Skeletal muscle satellite cell (primary cell): ENCODE results near the gene PIEZO2. TPM values are rescaled to one million over a fixed set of nuclear protein-coding genes. Genes with fewer than 3 reads are reported as not detected.
"Not testable (repeated sequence)": the region's sequence is repeated elsewhere in the genome, so short reads cannot be mapped to it uniquely, and the experiment has no call there.

Experiments used
- H3K27me3 ChIP-seq: 2 replicates; pipeline ENCODE4 v1.7.0; 2013; ENCODE audit warnings: low read length; ENCODE audit not compliant: control insufficient read depth, insufficient read depth
- H3K36me3 ChIP-seq: 2 replicates; pipeline ENCODE4 v1.7.0; 2013; ENCODE audit warnings: mild to moderate bottlenecking, control low read depth, low read length; ENCODE audit not compliant: insufficient read depth
- H3K4me1 ChIP-seq: 2 replicates; pipeline ENCODE4 v1.7.0; 2013; ENCODE audit warnings: low read length; ENCODE audit not compliant: control insufficient read depth, insufficient read depth
- H3K4me2 ChIP-seq: 2 replicates; pipeline ENCODE4 v1.7.0; 2013; ENCODE audit warnings: mild to moderate bottlenecking, low read length
- H3K4me3 ChIP-seq: 2 replicates; pipeline ENCODE4 v1.7.0; 2013; ENCODE audit warnings: low read length
- H3K9ac ChIP-seq: 2 replicates; pipeline ENCODE4 v1.7.0; 2013; ENCODE audit warnings: mild to moderate bottlenecking, low read depth, low read length, moderate library complexity
- H3K9me3 ChIP-seq: replicated peaks from 2 replicates; pipeline ENCODE4 v1.7.0; 2013; ENCODE audit warnings: mild to moderate bottlenecking, control low read depth, low read length
- total RNA-seq: library from RNA; depleted of rRNA; stranded (reverse); fragments of >200 nt; gene quantifications from 2 replicates; pipeline ENCODE4 v1.2.3, GENCODE V29; 2012; rRNA removed

PIEZO2 gene
- total RNA-seq: not detected in 2 replicates

DNA sequence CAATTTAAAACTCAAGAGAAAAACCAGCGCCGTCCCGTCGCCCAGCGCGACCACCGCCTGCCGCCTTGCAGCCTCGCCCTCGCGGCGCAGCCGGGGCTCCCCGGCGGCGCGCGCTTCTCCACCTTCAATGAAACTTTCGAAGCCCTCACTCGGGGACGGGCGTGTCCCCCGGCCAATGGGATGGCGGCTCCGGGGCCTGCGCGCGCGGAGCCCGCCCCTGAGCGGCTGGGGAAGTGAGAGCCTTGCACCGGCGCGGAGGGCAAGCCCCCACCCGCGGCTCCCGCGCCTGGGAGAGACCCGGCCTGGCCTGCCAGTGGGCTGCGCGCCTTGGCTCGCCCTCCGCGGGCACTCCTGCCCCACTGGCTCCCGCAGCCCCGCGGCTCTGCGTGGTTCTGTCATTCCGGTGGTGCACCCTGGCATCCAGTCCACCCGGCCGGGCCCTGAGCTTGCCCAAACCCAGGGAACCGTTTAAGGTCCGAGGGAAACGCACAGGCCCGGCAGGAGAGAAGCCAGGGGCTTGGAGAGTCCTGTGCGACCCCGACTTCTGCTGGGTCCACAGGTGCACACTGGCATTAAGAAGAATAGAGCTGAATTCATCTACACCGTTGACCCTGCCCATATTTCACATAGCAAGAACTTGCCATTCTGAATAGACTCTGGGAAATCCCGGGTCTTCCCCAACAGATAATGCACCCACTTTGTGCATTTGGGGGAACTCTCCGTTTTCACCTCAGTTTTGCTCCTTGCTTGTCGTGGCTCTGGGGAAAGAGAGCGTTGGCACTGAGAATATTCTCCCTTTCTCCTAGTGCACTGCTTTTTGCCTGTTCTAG lies at the start of gene PIEZO2:
TSS of gene PIEZO2 (minus strand) at position 129 of the 830 bp plus-strand sequence. CDS start 981 bp downstream, outside the sequence.
- peak within 1 kb of the TSS; percentile 95 for H3K4me2 ChIP-seq

GRCh38 chr18:11183637-11184036 lies 34.3 kb upstream of the PIEZO2 start:
- Histone ChIP-seq H3K4me3 (no peak overlapping the region), H3K9me3 (no peaks in the 10 kb centered on the region), H3K4me2 (no peak overlapping the region), H3K27me3 (no peaks in the 10 kb centered on the region), H3K36me3 (no peaks in the 10 kb centered on the region), H3K9ac (no peak overlapping the region), H3K4me1 (peaks cover 10% of the 10 kb centered on the region)

More for the DNA sequence above, at the start of gene PIEZO2:
- peak within 1 kb of the TSS; percentile 47 for H3K9ac ChIP-seq
- H3K4me3 ChIP-seq: peak within 1 kb of the TSS; percentile 73
- no peaks in the 10 kb centered on the region for H3K9me3 ChIP-seq
- H3K4me1 ChIP-seq: peaks cover 7% of the 10 kb centered on the region
- H3K36me3 ChIP-seq: no peaks in the 10 kb centered on the region
- peaks cover 67% of the 10 kb centered on the region for H3K27me3 ChIP-seq

DNA sequence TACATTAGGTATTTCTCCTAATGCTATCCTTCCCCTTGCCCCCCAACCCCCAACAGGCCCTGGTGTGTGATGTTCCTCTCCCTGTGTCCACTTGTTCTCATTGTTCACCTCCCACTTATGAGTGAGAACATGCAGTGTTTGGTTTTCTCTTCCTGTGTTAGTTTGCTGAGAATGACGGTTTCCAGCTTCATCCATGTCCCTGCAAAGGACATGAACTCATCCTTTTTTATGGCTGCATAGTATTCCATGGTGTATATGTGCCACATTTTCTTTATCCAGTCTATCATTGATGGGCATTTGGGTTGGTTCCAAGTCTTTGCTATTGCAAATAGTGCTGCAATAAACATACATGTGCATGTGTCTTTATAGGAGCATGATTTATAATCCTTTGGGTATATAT lies 32.3 kb upstream of the PIEZO2 start:
- H3K27me3 ChIP-seq: not testable (repeated sequence)
- H3K4me1 ChIP-seq: peaks cover 24% of the 10 kb centered on the region

DNA sequence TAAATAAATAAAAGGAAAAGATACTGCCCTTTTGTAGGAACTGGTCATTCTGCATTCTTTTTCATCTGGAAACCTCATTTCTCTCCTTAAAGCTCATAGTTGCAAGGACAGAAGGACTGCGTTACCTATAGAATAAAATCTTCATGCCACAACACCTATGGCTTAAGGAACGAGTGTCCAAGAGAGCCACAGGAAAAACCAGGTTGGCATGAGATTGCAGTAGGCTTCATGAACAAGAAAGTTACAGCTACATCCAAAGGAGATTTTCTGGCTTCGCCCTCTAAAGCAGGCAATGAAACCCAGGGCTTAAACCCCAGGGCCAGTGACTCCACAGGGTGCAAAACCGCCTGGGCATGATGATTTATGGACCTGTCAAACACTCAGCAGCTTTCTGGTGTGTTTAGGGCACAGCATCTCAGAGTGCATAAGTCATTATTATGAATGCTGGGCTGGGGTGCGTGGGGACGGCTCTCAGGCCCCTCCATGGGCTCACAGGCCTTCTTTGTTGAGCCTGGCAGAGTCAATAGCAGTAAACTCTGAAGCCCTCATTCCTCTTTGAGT lies 30.7 kb upstream of the PIEZO2 start:
- Histone ChIP-seq H3K9ac (no peak overlapping the region), H3K36me3 (no peaks in the 10 kb centered on the region), H3K9me3 (no peaks in the 10 kb centered on the region), H3K4me3 (no peak overlapping the region), H3K4me2 (no peak overlapping the region), H3K4me1 (peaks cover 38% of the 10 kb centered on the region), H3K27me3 (no peaks in the 10 kb centered on the region)

More for the DNA sequence above, 32.3 kb upstream of the PIEZO2 start:
- H3K9ac ChIP-seq, H3K4me2 ChIP-seq, H3K9me3 ChIP-seq, H3K36me3 ChIP-seq, H3K4me3 ChIP-seq: not testable (repeated sequence)

DNA sequence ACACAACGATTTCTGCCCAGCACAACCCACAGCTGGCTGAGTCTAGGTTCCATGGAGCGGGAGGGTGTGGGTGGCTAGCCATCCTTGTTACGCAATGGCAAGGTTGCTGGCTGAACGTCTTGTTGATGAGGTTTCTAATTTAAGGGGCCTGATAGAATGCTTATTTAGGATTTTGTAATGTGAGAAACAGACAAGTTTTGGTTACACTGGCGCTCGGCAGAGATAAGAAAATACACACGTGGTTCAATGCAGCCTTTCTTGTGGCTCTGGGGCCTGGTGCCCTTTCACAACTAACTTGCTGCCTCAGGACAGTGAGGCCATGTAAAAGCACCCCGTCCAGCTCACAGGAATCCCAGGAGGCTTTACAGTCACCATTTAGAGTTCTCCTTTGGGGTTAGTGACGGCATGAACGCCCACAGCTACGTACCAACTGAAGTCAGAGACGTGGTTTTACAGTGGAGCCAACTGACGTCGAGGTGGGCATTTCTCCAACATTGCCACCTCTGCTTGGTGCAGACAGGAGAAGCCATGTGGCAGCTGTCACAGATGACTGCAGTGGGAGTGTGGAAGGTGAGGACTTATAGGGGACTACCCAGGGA lies 29.7 kb upstream of the PIEZO2 start:
- Histone ChIP-seq H3K27me3 (no peaks in the 10 kb centered on the region), H3K36me3 (no peaks in the 10 kb centered on the region), H3K9ac (no peak overlapping the region), H3K9me3 (no peaks in the 10 kb centered on the region), H3K4me2 (peak overlapping the region; percentile 11), H3K4me3 (no peak overlapping the region), H3K4me1 (peaks cover 47% of the 10 kb centered on the region)

DNA sequence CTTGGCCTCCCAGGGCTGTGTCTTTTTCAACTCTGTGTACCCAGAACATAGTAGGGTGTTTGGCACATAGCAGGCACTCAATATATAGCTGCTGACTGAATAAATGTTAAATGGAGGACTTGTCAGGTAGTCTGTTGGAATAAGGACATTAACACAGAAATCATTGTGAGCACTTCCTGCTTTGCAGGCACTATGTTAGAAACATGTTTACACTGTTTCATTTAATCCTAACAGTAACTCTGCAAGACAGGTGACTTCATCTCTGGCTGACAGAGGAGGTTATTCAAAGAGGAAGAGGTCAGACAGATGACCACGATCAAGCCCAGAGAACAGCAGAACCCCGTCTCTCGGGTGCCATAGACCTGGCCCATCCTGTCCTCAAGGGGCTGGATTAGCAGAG lies 28.0 kb upstream of the PIEZO2 start:
- Histone ChIP-seq H3K4me3 (no peak overlapping the region), H3K4me1 (peaks cover 50% of the 10 kb centered on the region), H3K36me3 (no peaks in the 10 kb centered on the region), H3K9me3 (no peaks in the 10 kb centered on the region), H3K9ac (no peak overlapping the region), H3K4me2 (no peak overlapping the region), H3K27me3 (no peaks in the 10 kb centered on the region)

- Histone ChIP-seq H3K27me3 (no peaks in the 10 kb centered on the region), H3K9ac (peak overlapping the region; percentile 75), H3K4me3 (peak overlapping the region; percentile 38), H3K36me3 (no peaks in the 10 kb centered on the region), H3K4me1 (peaks cover 50% of the 10 kb centered on the region), H3K9me3 (no peaks in the 10 kb centered on the region), H3K4me2 (peak overlapping the region; percentile 61)
These were observed 27.1 kb upstream of the PIEZO2 start for GRCh38 chr18:11176481-11176881.

GRCh38 chr18:11175266-11175979 lies 26.1 kb upstream of the PIEZO2 start:
- Histone ChIP-seq H3K4me3 (peak overlapping the region; percentile 38), H3K36me3 (no peaks in the 10 kb centered on the region), H3K9me3 (no peaks in the 10 kb centered on the region), H3K9ac (peak overlapping the region; percentile 75), H3K4me1 (peaks cover 50% of the 10 kb centered on the region), H3K27me3 (no peaks in the 10 kb centered on the region), H3K4me2 (peak overlapping the region; percentile 61)

DNA sequence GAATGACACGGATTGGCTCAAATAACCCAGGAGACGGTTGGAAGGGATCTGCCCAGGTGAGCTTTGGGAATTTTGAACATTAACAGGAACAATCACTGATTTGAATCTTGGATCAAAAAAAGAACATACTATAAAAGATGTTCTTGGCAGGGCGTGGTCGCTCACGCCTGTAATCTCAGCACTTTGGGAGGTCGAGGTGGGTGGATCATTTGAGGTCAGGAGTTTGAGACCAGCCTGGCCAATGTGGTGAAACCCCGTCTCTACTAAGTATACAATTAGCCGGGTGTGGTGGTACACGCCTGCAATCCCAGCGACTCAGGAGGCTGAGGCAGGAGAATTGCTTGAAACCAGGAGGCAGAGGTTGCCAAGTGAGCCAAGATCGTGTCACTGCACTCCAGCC lies 24.8 kb upstream of the PIEZO2 start:
- H3K9me3 ChIP-seq, H3K9ac ChIP-seq, H3K4me2 ChIP-seq, H3K27me3 ChIP-seq, H3K36me3 ChIP-seq, H3K4me3 ChIP-seq: not testable (repeated sequence)
- peaks cover 45% of the 10 kb centered on the region for H3K4me1 ChIP-seq

DNA sequence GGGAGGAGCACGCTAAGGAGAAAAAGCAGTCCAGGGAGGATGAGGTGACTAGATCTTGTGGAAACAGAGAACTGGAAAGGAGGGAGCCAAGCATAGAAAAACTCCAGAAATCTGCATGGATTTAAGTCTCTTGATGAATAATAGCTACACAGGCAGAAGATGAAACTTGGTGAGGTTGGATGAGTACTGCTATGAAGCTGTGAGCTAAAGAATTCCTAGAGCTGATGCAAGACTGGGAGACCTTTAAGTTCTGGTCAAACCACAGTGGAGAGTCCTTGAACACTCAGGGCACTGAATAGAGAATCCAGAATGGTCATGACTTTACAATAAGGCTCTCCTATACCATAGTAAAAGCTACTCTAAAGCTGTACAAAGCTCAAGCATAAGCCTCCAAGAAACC lies 18.4 kb upstream of the PIEZO2 start:
- Histone ChIP-seq H3K9ac (no peak overlapping the region), H3K4me2 (no peak overlapping the region), H3K27me3 (no peaks in the 10 kb centered on the region), H3K36me3 (no peaks in the 10 kb centered on the region), H3K9me3 (no peaks in the 10 kb centered on the region), H3K4me3 (no peak overlapping the region), H3K4me1 (no peaks in the 10 kb centered on the region)

DNA sequence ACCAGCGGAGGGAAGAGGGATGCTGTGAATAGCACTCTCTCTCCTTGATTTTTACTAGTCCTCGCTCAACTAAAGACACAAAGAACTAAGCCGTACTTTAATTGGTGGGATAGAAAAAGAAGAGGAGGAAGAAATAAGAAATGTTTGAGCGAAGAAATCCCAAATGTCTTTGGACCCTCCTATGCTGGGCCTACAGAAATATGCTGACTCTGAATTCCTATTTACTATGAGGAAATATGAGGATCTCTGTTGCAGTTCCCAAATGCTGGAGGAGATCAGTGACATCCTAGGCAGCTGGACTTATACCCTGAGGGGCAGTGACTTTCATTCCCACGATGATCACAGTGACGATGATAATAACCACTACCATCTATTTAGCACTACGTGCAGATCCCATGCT lies 16.6 kb upstream of the PIEZO2 start:
- no peaks in the 10 kb centered on the region for H3K4me1 ChIP-seq
- H3K36me3 ChIP-seq: no peaks in the 10 kb centered on the region
- H3K4me2 ChIP-seq: no peak overlapping the region
- H3K9me3 ChIP-seq: no peaks in the 10 kb centered on the region
- H3K27me3 ChIP-seq: peaks cover 5% of the 10 kb centered on the region
- no peak overlapping the region for H3K9ac ChIP-seq
- H3K4me3 ChIP-seq: no peak overlapping the region
